AG10803 (cell line): ENCODE results near the gene USP35.

Experiments used
- DNase-seq: peaks from one replicate; pipeline ENCODE4 v3.0.0; 2010; ENCODE audit warnings: low read depth
- H3K4me3 ChIP-seq: 2 replicates; pipeline ENCODE4 v1.5.1; 2011; ENCODE audit warnings: mild to moderate bottlenecking, low read length, control low read depth
- TF ChIP-seq, protein P1 (sequence below): conservative IDR thresholded peaks from 2 replicates; pipeline ENCODE4 v1.5.1; 2011; ENCODE audit warnings: mild to moderate bottlenecking, low read length, control low read depth, inconsistent platforms

USP35 gene

DNA sequence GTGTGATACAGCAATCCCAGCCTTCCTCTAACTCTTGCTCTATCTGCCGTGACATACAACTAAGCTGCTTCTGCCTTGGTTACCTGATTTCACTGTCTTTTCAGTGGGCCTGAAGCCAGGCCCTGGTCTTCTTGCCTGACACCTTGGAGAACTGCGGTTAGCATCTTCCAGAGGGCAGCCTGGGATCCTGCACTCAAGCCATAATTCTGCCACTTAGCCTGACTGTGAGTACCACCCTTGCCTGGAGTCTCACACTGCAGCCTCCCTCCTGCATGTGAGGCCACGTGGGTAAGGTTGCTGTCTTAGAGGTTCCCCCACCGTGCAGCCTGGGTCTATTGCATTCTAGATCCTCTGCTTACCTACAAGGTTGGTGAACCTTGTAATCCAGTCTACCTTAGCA is 35.8 kb downstream of the USP35 start:
- TF ChIP-seq, protein P1, sequence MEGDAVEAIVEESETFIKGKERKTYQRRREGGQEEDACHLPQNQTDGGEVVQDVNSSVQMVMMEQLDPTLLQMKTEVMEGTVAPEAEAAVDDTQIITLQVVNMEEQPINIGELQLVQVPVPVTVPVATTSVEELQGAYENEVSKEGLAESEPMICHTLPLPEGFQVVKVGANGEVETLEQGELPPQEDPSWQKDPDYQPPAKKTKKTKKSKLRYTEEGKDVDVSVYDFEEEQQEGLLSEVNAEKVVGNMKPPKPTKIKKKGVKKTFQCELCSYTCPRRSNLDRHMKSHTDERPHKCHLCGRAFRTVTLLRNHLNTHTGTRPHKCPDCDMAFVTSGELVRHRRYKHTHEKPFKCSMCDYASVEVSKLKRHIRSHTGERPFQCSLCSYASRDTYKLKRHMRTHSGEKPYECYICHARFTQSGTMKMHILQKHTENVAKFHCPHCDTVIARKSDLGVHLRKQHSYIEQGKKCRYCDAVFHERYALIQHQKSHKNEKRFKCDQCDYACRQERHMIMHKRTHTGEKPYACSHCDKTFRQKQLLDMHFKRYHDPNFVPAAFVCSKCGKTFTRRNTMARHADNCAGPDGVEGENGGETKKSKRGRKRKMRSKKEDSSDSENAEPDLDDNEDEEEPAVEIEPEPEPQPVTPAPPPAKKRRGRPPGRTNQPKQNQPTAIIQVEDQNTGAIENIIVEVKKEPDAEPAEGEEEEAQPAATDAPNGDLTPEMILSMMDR = no peak
- no peak overlapping the region for H3K4me3 ChIP-seq
- DNase-seq = no peak

DNA sequence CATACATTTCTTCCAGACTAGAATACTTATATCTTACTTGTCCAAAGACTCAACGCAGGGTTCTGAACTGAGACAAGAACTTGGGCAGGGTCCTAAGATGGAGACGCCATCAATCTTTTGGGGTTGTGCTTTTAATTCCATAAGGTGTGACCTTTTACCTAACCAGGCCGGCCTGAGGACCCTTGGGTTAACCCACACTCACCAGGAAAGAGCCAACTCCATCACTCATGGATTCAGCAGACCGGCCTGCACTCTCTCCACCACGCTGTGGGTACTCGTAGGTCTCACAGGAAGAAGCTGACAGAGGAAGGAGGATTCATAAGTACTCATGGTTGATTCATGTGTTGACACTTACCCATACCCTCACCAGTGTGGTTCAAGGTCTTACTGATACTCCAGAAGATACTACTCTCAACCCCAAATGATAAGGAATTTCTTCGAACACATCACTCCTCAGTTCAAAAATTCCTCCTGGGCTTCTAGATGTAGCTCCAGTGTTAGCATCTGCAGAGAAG is 36.2 kb downstream of the USP35 start:
- TF ChIP-seq, protein P1 = no peak
- H3K4me3 ChIP-seq = no peak overlapping the region
- DNase-seq = no peak

DNA sequence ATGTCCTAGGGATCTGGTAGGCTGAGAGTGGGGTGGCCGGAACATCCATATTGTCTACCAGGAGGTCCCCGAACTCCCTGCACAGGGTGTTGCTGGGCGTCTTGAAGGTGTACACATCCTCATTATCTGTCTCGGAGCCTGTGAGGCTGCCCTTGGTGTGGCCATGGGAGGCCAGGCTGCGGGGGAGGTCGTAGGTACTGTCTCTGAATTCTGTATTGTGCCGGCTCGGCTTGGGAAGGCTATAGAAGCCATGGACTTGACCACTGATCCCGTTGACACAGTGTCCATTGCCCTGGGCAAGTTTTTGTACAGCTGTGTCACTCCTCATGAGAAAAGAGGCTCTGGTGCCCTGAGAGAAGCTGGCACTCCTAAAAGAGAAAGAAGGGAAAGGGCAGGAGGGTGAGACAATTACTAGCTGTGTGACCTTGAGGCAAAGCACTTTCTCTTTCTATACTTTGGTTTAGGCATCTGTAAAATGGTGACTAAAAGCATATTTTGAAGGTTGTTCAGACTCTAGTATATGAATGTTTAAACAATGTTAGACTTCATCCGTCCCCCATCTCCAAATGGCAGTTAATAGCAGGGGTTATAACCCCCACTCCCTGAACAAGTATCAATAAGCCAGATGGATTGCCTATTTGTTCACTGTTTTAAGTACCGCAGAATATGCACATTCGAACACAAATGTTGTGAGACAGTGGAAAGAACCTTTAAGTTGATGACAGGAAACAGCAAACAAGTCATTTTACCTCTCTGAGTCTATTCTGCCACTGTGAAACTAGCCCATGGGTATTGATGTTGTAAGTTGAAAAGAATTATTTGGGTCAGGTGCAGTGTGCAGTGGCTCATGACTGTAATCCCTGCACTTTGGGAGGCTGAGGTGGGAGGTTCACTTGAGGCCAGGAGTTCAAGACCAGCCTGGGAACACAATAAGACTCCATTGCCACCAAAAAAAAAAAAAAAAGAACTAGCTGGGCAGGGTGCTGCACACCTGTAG is 38.3 kb downstream of the USP35 start:
- no peak overlapping the region for H3K4me3 ChIP-seq
- TF ChIP-seq, protein P1 = no peak
- no peak for DNase-seq

DNA sequence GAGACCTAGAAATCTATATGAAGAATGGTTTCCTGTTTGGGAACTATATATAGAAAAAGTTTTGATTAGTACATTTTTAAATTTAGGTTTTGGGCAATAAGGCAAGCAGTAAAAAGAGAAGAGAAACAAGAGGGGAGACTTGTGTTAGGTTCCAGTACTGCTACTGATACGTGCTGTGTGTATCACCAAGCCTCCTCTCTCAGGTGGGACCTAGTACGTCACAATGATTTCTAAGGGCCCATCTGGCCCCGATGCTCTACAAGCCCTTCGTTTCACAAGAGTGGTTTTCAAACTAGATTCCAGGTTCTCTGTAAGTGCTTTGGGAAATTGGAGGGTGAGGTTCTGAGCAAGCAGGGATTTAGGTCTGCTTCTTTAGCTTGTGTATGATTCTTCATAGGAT is 39.2 kb downstream of the USP35 start:
- TF ChIP-seq, protein P1 = no peak
- DNase-seq = no peak
- H3K4me3 ChIP-seq = no peak overlapping the region

DNA sequence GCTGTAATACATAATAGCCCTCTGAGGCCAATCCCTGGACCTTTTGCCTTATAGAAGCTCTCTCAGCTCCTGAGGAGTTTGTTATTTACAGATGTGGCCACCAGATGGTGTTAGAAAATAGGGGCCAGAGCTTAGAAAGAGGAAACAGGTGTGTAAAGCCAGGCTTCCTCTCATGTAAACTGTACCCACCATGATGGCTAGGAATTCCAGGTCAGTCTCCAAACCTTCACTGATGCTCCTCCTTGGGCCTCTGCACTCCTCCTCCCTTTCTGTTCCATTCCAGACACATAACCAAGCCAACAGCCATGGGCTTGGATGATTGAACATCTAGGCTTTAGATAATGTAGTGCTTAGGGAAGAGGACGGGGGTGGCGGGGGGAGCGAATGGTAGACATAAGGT is 39.7 kb downstream of the USP35 start:
- TF ChIP-seq, protein P1 = peak; percentile 68
- no peak overlapping the region for H3K4me3 ChIP-seq
- DNase-seq = peak; percentile 50

DNA sequence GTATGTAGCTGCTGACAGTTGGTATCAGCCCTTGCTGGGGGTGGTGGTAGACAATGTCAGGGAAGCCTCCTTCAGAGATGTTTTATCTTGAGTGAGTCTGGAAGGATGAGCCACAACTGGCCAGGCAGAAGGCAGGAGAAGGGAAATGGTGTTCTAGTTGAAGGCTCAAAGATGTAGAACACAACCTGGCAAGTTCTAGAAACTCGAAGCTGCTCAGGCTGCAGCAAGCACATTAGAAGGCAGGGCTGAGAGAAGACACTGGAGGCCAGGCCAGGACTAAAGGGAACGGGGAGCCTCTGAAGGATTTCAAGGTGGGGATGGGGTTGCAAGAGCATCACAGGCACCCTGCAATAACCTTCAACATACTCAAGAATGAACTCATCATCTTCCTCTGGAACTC is 40.4 kb downstream of the USP35 start:
- no peak overlapping the region for H3K4me3 ChIP-seq
- no peak for DNase-seq
- TF ChIP-seq, protein P1 = no peak
